HepG2 (cell line): ENCODE results near the gene PIK3CD. TPM values are rescaled to one million over a fixed set of nuclear protein-coding genes. Genes with fewer than 3 reads are reported as not detected.

Experiments
- CHD2 ChIP-seq: IDR thresholded peaks from 2 replicates; pipeline ENCODE4 v1.6.1; 2011; ENCODE audit warnings: low read depth, low read length, improper control_type of control experiment
- HHEX ChIP-seq: IDR thresholded peaks from 2 replicates; pipeline ENCODE4 v1.6.1; 2016; ENCODE audit warnings: control low read depth
- HNF4A ChIP-seq: sonication (generic); formaldehyde crosslinking; IDR thresholded peaks from 2 replicates; pipeline ENCODE4 v1.4.0; 2020; ENCODE audit warnings: missing genetic modification reagents
- KAT7 ChIP-seq: IDR thresholded peaks from 2 replicates; pipeline ENCODE4 v1.6.1; 2018; ENCODE audit warnings: borderline replicate concordance, missing compliant biosample characterization
- ZNF354B ChIP-seq: sonication (generic); formaldehyde crosslinking; IDR thresholded peaks from 2 replicates; pipeline ENCODE4 v1.8.0; 2022; ENCODE audit warnings: mild to moderate bottlenecking, missing genetic modification reagents
- polyA plus RNA-seq, 8 experiments: library from polyadenylated mRNA; depleted of rRNA in 3 of 8; stranded (reverse) in 7 of 8; unstranded in 1 of 8; fragments of >200 nt; fragmentation: Illumina TruSeq in 4 of 8; extraction: Trizol in 4 of 8; gene quantifications; 2 replicates each; pipeline versions ENCODE4 v1.2.1 to v1.2.3, GENCODE V29; 2011 to 2016; ENCODE audit warnings: low read depth in 4 of 8, missing spikeins in 1 of 8, mixed read lengths in 1 of 8; ENCODE audit not compliant: insufficient read depth in 1 of 8
- total RNA-seq, 5 experiments: library from RNA; depleted of rRNA; stranded (reverse); fragments of >200 nt; fragmentation: Illumina TruSeq; extraction: Trizol; gene quantifications; 2 replicates each; pipeline ENCODE4 v1.2.3, GENCODE V29; 2016; ENCODE audit warnings: low read depth in 1 of 5
- TF ChIP-seq, protein P1 (sequence below): sonication (generic); formaldehyde crosslinking; IDR thresholded peaks from 2 replicates; pipeline ENCODE4 v1.4.0; 2020; ENCODE audit warnings: missing genetic modification reagents, borderline replicate concordance
- TF ChIP-seq, protein P2 (sequence below): sonication (generic); formaldehyde crosslinking; IDR thresholded peaks from 2 replicates; pipeline ENCODE4 v1.5.0; 2020; ENCODE audit warnings: missing genetic modification reagents
- TF ChIP-seq, protein P3 (sequence below): sonication (generic); formaldehyde crosslinking; IDR thresholded peaks from 2 replicates; pipeline ENCODE4 v1.5.1; 2020; ENCODE audit warnings: mild to moderate bottlenecking, missing genetic modification reagents, borderline replicate concordance
- TF ChIP-seq, protein P4 (sequence below): sonication (generic); formaldehyde crosslinking; IDR thresholded peaks from 2 replicates; pipeline ENCODE4 v1.8.0; 2022; ENCODE audit warnings: missing genetic modification reagents, mild to moderate bottlenecking, inconsistent platforms, borderline replicate concordance
- TF ChIP-seq, protein P5 (sequence below): sonication (generic); formaldehyde crosslinking; IDR thresholded peaks from 2 replicates; pipeline ENCODE4 v1.4.0; 2020; ENCODE audit warnings: missing genetic modification reagents

PIK3CD gene
- total and polyA plus RNA-seq, 2 of the 13 experiments (the other 11 are each of a cell fraction or from before 2014, with no cell fraction given): 7.1 to 10.0 TPM

DNA sequence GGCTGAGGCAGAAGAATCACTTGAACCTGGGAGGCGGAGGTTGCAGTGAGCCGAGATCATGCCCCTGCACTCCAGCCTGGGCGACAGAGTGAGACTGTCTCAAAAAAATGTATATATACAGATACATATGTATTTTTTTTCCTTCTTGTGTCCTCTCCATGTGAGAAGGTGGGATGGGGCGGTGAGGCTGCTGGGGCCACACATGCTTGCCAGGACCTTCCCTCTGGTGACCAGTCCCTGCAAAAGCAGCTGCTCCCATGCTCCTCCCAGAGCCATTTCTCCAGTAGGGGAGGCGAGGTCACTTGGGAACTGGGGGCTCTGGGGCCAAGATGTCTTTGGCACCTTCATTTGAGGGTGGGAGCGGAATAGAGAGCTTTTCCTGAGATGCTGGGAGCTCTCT lies 74.9 kb downstream of the PIK3CD start (continued):
- TF ChIP-seq, protein P1, sequence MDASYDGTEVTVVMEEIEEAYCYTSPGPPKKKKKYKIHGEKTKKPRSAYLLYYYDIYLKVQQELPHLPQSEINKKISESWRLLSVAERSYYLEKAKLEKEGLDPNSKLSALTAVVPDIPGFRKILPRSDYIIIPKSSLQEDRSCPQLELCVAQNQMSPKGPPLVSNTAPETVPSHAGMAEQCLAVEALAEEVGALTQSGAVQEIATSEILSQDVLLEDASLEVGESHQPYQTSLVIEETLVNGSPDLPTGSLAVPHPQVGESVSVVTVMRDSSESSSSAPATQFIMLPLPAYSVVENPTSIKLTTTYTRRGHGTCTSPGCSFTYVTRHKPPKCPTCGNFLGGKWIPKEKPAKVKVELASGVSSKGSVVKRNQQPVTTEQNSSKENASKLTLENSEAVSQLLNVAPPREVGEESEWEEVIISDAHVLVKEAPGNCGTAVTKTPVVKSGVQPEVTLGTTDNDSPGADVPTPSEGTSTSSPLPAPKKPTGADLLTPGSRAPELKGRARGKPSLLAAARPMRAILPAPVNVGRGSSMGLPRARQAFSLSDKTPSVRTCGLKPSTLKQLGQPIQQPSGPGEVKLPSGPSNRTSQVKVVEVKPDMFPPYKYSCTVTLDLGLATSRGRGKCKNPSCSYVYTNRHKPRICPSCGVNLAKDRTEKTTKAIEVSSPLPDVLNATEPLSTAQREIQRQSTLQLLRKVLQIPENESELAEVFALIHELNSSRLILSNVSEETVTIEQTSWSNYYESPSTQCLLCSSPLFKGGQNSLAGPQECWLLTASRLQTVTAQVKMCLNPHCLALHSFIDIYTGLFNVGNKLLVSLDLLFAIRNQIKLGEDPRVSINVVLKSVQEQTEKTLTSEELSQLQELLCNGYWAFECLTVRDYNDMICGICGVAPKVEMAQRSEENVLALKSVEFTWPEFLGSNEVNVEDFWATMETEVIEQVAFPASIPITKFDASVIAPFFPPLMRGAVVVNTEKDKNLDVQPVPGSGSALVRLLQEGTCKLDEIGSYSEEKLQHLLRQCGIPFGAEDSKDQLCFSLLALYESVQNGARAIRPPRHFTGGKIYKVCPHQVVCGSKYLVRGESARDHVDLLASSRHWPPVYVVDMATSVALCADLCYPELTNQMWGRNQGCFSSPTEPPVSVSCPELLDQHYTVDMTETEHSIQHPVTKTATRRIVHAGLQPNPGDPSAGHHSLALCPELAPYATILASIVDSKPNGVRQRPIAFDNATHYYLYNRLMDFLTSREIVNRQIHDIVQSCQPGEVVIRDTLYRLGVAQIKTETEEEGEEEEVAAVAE (CRISPR knock-in tag): no peak
- TF ChIP-seq, protein P2, sequence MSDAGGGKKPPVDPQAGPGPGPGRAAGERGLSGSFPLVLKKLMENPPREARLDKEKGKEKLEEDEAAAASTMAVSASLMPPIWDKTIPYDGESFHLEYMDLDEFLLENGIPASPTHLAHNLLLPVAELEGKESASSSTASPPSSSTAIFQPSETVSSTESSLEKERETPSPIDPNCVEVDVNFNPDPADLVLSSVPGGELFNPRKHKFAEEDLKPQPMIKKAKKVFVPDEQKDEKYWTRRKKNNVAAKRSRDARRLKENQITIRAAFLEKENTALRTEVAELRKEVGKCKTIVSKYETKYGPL (CRISPR knock-in tag): no peak
- TF ChIP-seq CHD2: no peak
- TF ChIP-seq, protein P3, sequence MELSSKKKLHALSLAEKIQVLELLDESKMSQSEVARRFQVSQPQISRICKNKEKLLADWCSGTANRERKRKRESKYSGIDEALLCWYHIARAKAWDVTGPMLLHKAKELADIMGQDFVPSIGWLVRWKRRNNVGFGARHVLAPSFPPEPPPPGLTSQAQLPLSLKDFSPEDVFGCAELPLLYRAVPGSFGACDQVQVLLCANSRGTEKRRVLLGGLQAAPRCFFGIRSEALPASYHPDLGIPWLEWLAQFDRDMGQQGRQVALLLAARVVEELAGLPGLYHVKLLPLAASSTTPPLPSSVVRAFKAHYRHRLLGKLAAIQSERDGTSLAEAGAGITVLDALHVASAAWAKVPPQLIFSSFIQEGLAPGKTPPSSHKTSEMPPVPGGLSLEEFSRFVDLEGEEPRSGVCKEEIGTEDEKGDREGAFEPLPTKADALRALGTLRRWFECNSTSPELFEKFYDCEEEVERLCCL (CRISPR knock-in tag): no peak
- TF ChIP-seq, protein P4, sequence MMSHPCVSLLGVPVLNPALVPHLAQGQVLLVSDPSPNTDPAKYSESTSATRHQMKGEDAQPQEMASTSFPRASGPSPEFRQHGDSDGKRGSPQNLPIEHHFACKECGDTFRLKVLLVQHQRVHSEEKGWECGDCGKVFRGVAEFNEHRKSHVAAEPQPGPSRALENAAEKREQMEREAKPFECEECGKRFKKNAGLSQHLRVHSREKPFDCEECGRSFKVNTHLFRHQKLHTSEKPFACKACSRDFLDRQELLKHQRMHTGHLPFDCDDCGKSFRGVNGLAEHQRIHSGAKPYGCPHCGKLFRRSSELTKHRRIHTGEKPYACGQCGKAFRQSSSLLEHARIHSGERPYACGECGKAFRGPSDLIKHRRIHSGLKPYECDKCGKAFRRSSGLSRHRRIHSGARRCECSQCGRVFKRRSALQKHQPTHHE (CRISPR knock-in tag): no peak
- TF ChIP-seq KAT7 (CRISPR knock-in tag): no peak
- TF ChIP-seq, protein P5, sequence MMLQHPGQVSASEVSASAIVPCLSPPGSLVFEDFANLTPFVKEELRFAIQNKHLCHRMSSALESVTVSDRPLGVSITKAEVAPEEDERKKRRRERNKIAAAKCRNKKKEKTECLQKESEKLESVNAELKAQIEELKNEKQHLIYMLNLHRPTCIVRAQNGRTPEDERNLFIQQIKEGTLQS (CRISPR knock-in tag): no peak
- no peak for TF ChIP-seq HHEX (CRISPR knock-in tag)
- no peak for TF ChIP-seq HNF4A (CRISPR knock-in tag)
- TF ChIP-seq ZNF354B (CRISPR knock-in tag): no peak
